GM04503 (cell line): ENCODE measurements around the gene UBASH3B.

Experiments used
- DNase-seq: peaks from one replicate; pipeline ENCODE4 v3.0.0-alpha.2; 2012; ENCODE audit warnings: low read depth

The UBASH3B gene

DNA sequence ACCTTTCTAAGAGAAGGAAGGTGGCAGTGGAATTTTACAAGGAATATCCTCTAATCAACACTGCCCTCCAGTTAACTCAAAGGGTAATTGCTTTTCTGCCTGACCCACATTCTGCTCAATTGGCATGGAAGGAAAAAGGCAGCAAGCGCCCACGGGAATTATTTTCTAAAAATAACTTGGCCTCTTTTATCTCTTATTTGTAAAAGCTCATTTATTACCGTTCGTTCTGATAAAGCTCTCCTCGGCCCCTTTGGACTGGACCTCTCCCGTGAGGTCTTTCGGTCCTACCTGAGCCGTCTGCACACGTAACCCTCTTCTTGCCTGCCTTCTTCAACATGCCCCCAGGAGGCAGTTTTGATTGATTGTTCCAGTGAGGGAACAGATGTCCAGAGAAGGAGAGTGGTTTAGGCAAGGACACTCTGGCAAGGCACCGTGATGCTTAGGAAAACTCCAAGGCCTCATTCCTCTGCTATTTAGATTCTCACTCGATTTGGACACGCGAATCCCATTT is 129.6 kb downstream of the UBASH3B start:
- DNase-seq, result no peak

DNA sequence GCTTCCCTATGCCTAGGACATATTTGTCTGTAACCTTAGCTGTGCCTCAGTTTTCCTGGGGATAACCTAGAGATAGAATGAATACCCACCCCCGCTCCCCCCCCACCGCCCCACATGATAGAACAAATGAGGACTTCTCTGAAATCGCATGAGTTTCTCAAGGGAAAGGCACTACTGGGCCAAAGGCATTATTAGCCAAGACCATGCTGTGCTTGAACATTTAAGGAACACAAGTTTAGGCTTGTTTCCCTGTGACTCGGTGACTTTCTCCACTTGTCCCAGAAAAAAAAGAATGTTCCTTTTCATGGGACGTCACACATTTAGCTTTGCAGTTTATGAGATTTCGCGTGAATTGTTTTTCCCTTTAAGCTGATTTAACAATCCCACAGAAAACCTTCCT is 131.4 kb downstream of the UBASH3B start:
- no peak for DNase-seq

DNA sequence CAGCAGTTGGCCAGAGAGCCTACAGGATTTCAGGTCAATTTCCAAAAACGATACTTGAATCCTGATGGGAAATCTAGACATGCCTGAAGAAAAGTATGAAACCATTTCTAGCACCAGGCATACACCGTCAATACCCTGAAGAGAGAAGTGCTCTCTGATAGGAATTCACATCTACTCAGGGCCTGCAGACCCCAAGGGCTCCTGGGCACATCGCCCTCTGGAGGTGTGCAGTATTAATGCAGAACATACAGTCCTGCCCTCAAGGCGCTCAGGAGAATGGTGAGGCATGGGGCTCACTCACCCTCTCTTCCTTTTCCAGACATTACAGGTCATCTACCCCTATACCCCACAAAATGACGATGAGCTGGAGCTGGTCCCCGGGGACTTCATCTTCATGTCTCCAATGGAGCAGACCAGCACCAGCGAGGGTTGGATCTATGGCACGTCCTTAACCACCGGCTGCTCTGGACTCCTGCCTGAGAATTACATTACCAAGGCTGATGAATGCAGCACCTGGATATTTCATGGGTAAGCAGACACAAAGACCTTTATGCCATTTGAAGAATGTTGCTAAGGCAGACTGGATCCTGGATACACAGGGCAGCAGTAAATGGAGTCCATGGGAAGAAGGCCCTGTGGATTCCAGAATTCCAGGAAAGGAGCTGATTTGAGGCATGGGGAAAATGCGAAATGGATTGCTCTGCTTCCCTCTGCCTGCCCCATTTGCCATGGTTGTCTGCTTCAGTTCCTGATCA is 133.4 kb downstream of the UBASH3B start:
- DNase-seq, result no peak

DNA sequence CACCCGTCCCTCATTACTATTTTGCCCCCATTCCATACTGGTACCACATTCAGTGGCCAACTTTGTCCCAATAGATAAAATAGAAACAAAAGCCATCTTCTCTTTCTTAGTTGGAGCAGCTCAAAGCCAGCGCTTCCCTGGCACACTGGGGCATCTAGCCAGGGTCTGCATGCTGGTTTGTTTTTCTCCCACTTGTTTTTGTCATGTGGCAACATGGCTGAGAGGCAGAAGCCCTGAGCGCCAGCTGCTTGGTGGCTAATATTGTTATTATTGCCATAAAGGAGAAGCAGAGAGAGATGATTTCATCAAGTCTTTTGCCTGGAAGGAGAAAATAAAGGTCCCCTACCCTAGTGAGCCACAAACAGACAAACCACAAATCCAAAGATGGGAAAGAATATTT is 134.4 kb downstream of the UBASH3B start:
- DNase-seq, result no peak

DNA sequence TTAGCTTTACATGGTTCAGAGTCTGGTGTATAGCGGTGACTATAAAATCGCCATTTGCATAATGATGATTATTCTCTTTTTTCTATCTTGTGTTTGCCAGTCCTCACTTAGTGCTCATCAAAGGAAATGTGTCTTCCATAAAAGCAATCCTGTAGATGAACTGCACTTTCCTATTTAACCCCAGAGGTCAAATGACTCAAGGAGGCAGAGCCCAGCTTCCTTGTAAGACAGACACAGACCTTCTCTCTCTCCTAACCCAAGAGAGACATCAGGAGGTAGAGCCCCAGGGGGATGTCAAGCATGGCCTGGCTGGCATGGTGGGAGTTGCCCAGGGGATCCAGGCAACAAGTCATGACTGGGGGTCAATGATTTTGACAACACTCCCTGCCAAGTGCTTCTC is 135.9 kb downstream of the UBASH3B start:
- no peak for DNase-seq

DNA sequence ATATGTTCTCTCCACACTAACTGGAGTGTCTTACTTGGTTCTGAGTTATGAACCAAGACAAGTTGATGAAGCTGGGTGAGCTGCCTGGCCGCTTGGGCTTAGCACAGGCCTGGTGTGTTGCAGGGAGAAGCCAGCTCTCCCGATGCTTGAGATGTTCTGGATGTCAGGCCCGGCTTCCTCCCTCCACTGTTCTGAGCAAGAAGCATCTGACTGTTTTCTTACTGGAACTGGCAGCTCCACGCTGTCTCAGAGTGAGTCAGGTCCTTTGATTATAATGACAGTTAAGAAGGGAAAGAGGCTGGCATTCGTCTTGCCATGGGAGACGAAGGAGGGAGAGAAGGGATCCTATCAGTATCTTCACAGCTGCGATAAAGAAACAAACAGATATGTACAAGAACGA is 136.3 kb downstream of the UBASH3B start:
- DNase-seq, result no peak

DNA sequence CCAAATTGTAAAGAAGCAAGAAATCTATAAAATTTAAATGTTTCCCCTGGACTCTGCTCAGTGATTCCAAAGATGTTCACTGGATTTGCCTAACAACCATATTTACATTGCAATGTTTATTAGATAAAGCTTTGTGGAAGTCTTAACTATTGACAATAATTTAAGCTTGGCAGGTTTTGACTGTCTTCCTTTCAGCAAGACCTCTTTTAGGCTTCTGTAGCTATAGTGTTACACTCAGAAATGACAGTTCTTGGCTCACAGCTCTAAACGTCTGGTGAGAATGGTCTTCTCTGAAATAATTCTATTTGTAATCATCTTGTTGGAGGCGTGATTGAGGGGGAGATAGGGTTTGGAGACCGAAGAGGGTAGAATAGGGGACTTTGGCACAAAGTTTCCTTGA is 138.0 kb downstream of the UBASH3B start:
- DNase-seq, result no peak

DNA sequence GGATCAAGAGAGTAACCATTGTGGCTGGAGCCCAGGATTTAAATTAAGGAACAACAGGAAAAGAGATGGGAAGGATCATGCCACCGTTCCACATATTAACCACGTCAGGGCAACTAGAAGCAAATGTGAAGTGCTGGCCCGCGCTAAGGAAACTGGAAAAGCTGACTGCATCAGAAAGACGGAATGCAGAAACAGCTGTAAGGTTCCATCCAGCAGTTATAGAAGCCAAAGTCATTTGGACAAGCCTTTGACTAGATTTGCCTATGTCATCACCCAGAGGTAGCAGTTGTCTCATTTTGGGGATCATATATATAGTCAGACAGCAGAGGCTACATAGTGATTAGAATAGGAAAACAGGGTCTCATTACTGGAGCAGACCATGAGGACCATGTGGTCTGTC is 139.8 kb downstream of the UBASH3B start:
- no peak for DNase-seq

DNA sequence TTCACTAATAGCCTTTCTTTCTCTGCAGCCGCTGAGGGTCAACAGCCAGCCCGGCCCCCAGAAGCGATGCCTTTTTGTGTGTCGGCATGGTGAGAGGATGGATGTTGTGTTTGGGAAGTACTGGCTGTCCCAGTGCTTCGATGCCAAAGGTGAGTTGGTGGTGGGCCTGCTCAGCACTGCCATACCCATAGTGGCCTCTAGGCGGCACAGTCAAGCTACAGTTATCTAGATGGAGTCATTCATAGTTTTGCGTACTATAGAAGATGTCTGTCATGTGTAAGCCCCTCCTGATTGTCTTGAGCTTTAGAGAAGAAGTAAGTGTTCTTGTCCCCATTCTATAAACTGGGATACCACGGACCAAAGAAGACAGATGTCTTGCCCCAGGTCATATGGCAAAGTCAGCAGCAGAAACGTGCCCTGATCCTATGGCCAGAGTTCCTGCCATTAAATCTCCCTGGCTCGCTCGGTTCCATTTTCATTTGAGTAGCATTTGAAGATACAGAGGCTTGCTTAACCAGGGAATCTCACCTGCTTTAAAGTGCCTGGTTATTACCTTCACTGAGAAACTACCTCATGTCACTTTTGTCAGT is 140.7 kb downstream of the UBASH3B start:
- DNase-seq, result no peak

DNA sequence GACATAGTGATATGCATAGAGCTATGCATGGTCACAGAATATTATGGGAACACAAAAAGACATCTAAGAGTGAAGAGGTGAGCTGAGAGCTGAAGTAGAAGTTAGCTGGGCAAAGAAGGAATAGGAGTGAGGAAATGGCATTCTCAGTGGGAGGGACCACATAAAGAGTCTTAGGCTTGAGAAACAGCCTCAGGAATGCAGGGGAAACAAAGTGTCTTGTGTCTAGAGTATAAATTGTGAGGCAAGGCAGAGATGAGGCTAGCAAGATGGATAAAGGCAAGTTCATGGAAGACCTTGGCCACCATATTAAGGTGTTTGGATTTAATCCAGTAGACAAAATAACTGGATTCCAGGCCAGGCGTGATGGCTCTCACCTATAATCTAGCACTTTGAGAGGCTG is 142.1 kb downstream of the UBASH3B start:
- DNase-seq, result no peak

DNA sequence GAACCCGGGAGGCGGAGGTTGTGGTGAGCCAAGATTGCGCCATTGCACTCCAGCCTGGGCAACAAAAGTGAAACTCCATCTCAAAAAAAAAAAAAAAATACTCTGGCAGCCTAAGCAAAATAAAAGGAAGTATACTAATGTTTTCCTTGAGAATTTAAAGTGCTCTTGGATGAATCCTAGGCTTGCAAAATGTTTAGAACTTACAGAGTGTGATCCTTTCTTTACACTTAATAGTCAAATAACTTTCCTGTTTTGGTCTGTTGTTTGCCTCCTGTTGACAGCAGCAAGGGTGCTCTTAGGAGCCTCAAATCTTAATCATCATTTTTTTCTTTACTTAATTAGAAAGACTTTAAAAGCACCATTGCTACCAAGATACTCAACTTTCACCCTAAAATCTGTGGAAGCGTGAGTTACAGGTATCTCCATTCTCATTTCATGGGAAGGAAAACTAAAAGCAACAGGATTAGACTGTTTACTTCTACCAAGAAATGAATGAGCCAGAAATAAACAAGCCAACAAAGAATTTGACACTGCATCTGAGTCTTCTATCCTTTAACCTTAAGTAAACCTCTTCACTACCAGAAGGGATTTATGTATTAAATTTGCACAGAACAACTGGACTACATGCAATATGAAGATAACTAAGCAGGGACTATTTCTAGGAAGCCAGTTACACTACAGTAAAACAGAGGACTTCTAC is 144.0 kb downstream of the UBASH3B start:
- DNase-seq, result no peak

DNA sequence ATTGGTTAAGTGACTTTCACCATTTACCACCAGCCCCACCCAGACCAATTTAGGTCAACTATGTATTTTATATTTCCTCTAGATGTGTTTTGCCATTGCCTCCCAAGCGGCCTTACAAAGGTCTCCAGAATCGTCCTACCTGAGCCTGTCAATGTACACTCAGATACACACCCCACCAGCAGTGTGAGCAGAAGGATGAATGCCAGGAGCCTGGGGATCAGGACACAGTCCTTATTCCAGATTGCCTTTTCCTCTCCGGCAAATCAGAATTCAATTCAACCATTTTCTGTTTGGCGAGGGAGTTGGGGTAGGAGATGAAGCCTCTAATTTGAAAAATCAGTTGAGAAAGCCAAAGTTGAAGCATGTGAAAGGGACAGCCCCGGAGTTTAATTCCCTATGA is 147.4 kb downstream of the UBASH3B start:
- no peak for DNase-seq

DNA sequence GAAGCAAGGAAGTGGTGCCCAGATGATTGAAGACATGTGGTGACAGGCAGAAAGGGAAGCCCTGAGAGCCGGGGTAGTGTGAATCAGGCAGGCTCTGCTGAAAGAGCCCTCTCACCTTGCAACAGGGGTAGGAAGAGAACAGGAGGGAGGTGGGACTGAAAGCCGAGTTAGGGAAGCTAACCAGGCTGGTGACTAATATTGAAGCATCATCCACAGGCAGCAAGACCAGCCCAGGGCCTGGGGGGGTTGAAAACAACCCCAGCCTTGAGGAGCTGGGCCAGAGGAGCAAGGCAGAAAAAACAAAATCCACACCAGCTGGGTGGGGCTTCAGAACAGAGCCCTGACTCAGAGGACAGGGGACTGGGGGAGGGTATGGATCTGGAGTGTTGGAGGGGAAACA is 147.8 kb downstream of the UBASH3B start:
- DNase-seq, result no peak

DNA sequence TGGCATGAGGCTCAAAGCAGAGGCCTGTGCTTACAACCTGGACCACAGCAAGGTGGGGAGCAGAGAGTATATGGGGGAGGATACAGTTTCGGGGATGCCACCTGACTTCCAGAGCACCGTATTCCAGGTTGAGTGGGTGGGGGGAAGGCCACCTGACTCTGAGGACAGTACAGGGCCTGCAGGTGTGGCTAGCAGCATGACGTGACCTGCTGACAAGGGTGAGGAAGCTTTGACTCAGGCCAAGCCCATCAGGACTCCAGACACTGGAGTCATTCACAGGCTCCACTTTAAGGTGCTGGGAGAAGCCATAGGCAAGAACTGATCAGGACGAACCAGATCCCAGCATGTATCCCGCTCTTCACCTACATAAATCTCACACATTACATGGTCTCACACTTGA is 148.2 kb downstream of the UBASH3B start:
- no peak for DNase-seq

DNA sequence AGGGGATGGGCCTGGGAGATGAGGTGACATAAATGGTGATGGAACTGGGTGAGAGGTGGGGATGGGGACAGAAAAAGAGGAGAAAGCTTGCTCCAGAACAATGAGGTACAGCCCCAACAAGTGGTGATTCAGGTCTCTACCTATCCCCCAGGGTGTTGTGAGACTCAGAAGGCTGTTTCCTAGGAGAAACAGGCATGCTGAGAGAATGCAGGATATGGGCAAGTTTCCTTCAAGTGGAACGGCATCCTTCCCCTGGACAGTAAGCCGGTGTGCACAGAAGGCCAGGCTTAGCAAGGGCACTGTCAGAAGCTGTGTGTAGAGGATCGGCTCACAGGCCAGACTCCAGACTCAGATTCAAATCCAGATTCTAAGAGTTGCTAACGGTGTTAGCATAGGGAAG is 148.6 kb downstream of the UBASH3B start:
- no peak for DNase-seq

DNA sequence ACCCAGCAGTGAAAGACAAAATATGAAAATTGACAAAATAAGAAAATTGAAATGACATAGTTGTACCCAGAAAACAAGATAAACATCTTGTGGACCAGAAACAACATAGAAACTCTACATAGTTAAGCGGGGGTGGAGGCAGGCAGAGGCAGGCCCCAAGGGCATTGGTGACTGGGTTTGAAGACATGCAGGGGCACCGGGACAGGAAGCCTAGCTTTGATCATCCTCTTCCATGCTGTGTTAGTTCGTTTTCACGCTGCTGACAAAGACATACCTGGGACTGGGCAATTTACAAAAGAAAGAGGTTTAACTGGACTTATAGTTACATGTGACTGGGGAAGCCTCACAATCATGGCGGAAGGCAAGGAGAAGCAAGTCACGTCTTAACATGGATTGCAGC is 149.3 kb downstream of the UBASH3B start:
- DNase-seq, result no peak

DNA sequence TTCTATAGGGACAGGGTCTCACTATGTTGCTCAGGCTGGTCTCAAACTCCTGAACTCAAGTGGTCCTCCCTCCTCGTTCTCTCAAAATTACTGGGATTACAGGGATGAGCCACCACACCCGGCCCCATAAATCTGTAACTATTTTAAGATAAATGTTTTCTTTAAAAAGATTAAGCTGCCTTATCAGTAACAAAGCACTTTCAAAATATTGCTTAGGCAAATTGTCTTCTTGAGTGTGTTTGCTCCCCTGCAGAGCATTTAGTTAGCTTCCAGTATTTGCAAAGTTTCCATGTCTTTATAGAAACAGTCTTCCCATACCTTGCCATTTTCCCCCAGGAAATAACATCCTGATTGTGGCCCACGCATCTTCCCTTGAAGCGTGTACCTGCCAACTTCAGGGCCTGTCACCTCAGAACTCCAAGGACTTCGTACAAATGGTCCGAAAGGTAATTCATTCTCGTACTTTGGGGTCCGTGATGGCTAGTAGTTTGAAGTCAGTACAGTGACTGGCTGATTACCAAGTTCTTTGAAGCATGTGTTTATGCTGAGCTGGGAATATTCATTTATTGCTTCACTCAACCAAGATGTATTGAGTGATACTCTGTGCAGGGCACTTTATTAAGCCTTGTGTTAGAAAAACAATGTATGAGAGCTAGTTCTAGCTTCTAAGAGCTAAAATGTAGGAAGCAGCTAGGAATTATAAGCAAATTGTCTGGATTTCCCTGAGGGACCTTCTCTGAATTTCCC is 152.4 kb downstream of the UBASH3B start:
- DNase-seq, result no peak

DNA sequence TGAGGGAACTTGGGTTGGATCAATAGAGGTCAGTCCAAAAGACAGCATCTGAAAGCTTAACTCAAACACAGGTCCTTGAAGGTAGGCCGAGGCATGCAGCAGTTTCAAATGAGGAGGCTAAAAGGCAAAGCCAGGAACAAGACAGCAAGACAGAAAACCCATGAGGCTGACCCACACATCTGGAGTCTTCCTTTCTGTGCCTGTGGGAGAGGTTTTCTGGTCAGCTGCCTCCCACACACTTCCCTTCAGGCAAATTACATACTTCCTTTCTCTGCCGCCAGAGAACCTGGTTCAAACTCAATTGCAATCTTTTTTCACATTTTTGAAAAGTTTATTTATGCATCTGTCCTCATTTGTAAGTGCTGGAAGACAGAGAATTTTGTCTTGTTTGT is 153.0 kb downstream of the UBASH3B start:
- DNase-seq, result no peak

DNA sequence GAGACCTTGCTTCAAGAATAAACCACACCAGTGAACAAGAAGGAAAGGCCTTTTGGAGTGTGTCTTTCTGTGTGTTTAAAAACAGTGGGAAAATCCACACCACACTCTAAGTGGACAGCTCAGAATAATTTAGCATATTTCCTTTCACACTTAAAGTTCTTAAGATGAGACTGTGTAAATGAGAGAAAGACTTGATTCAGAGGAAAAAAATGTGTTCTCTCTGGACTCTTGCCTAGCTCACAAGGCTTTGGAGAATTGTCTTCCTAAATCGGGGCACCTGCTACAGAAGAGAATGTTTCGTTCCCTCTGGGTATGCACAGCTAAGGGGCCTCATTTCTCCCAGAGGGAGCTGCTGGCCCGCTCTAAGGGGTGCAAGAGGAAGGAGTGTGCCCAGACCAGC is 154.3 kb downstream of the UBASH3B start:
- no peak for DNase-seq

DNA sequence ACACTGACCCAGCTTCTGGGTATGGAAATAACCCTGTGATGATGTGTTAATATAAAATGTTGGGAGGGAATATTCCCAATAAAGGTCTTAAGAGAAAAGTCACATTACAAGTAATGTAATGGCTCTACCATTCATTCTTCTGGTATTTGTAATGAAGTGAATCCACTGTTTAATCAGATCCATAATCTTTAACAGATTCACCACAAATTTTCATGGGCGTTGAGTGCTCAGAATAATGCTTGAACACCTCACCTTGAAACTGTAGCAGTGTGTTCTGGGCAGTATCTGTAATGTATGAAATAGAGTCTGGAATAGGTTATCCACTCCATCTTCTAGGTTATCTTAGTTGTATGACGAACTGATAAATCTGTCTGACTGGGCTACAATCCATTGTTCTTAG is 156.2 kb downstream of the UBASH3B start:
- no peak for DNase-seq

DNA sequence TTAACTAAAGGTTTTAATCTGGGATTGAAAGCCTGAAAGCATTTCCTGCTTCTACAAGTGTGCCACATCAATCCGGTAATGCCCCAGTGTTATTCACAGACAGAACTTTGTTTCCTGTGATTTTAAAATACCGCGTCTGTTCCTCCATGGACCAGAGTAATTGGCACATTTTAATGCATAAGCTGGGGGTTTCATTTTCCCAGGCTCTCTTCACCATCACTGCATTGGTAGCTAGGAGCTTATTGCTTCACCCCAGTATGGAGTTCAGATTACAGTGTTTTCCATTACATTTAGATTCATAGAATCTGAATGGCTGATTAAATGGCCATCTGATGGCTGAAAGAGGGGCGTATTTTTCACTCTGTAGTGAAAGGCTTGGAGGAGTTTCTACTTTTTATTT is 157.1 kb downstream of the UBASH3B start:
- no peak for DNase-seq

DNA sequence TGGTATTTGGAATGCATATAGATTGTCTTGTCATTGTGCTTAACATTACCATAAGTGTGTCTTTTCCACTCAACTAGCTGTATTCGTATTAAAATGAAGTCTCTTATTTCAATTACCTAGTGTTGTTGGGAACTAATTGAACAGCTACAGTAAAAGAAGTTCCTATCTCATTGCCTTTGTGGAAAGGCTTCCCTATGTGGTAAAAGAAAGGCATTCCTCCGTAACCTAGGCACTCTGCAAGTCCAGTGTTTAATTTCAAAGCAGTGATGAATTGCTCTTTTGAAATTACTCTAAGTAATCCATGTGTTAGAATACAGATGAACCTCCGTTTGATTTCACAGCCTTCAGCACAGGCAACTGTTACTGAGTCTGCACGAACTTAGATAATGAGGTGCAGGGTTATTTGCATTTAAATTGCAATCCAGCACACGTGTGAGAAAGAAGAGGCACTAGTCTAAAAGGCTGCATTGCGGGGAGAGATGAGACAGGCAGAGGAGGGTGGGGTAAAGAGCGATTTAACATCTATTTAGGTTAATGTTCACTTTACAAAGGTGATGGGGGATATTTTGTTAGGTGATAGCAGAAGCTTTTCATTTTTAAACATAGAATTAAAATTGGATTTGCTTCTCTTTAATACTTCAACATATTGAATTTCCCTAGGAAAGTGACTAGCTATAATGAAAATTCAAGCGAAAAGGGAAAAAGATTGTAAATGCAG is 157.8 kb downstream of the UBASH3B start:
- no peak for DNase-seq
